Tibial artery (tissue), 4 donors: ENCODE data around the gene GBE1.

ENCODE experiments used
- DNase-seq, 2 donors: peaks; one replicate each; pipeline ENCODE4 v3.0.0-alpha.2; 2019
- H3K27ac ChIP-seq, 2 donors: fragments of 200-600 bp; sonication (generic) in 1 of 2; 1 replicate in 1 of 2; 2 replicates in 1 of 2; pipeline ENCODE4 v1.5.1; 2018 to 2019; ENCODE audit warnings: mild to moderate bottlenecking in 1 of 2
- H3K27me3 ChIP-seq, 2 donors: fragments of 200-600 bp; sonication (generic) in 1 of 2; one replicate each; pipeline versions ENCODE4 v1.5.1 to v1.6.0; 2016 to 2019
- H3K36me3 ChIP-seq, 3 donors: fragments of 200-600 bp; sonication (generic) in 2 of 3; one replicate each; pipeline ENCODE4 v1.5.1; 2016 to 2019; ENCODE audit warnings: mild to moderate bottlenecking in 2 of 3
- H3K4me1 ChIP-seq, 4 donors: fragments of 200-600 bp; sonication (generic) in 2 of 4; 1 replicate in 3 of 4; 2 replicates in 1 of 4; pipeline ENCODE4 v1.5.1; 2016 to 2019
- H3K4me3 ChIP-seq, 2 donors: fragments of 200-600 bp; sonication (generic) in 1 of 2; 1 replicate in 1 of 2; 2 replicates in 1 of 2; pipeline ENCODE4 v1.5.1; 2018 to 2019; ENCODE audit warnings: mild to moderate bottlenecking in 2 of 2
- H3K9me3 ChIP-seq, 3 donors: fragments of 200-600 bp; sonication (generic) in 1 of 3; one replicate each; pipeline ENCODE4 v1.5.1; 2016 to 2019
- CTCF ChIP-seq, 2 experiments: fragments of 200-600 bp in 1 of 2; fragments of 450-650 bp in 1 of 2; IDR thresholded peaks; one replicate each; pipeline ENCODE4 v1.5.1; 2017 to 2019; ENCODE audit warnings: antibody characterized with exemption in 2 of 2, mild to moderate bottlenecking in 1 of 2, moderate library complexity in 1 of 2
- intact Hi-C: fragments of 100-400 bp; cut with DNase I; formaldehyde crosslinking; loops from one replicate; pipeline ENCODE4 v1.15.0; 2023; ENCODE audit warnings: low total_unique reads

Gene GBE1

GRCh38 chr3:81451611-81452010, 309.8 kb downstream of the GBE1 start:
- DNase-seq = no peak
- no peak overlapping the region for H3K4me3 ChIP-seq
- no peaks in the 10 kb centered on the region for H3K27me3 ChIP-seq
- peaks cover 0 to 3% (median 0%) of the 10 kb centered on the region in 3 donors for H3K9me3 ChIP-seq
- TF ChIP-seq CTCF (IDR thresholded peaks at IDR 0.05) = no peak
- H3K4me1 ChIP-seq = peaks cover 0 to 9% (median 2%) of the 10 kb centered on the region in 4 donors
- H3K27ac ChIP-seq = no peak overlapping the region
- intact Hi-C loops = no loop called here
- H3K36me3 ChIP-seq = no peaks in the 10 kb centered on the region

GRCh38 chr3:81451140-81451539, 310.3 kb downstream of the GBE1 start:
- H3K36me3 ChIP-seq = no peaks in the 10 kb centered on the region
- TF ChIP-seq CTCF (IDR thresholded peaks at IDR 0.05) = no peak
- H3K4me3 ChIP-seq = no peak overlapping the region
- H3K27ac ChIP-seq = no peak overlapping the region
- H3K4me1 ChIP-seq = peaks cover 0 to 9% (median 2%) of the 10 kb centered on the region in 4 donors
- peaks cover 0 to 3% (median 0%) of the 10 kb centered on the region in 3 donors for H3K9me3 ChIP-seq
- H3K27me3 ChIP-seq = no peaks in the 10 kb centered on the region
- intact Hi-C loops = no loop called here
- DNase-seq = no peak

- H3K4me3 ChIP-seq = no peak overlapping the region
- peaks cover 0 to 33% (median 17%) of the 10 kb centered on the region in 4 donors for H3K4me1 ChIP-seq
- H3K27ac ChIP-seq = no peak overlapping the region
- no peaks in the 10 kb centered on the region for H3K9me3 ChIP-seq
- DNase-seq = no peak
- TF ChIP-seq CTCF (IDR thresholded peaks at IDR 0.05) = no peak
- H3K36me3 ChIP-seq = no peaks in the 10 kb centered on the region
- no peaks in the 10 kb centered on the region for H3K27me3 ChIP-seq
- intact Hi-C loops = no loop called here
These were observed 314.6 kb downstream of the GBE1 start for GRCh38 chr3:81446806-81447205.

- Histone ChIP-seq H3K36me3 (no peaks in the 10 kb centered on the region), H3K4me1 (peaks cover 0 to 25% (median 15%) of the 10 kb centered on the region in 4 donors), H3K27me3 (no peaks in the 10 kb centered on the region), H3K27ac (no peak overlapping the region), H3K4me3 (no peak overlapping the region), H3K9me3 (no peaks in the 10 kb centered on the region)
- intact Hi-C loops = no loop called here
- DNase-seq = no peak
- TF ChIP-seq CTCF (IDR thresholded peaks at IDR 0.05) = no peak
These were observed 315.7 kb downstream of the GBE1 start for GRCh38 chr3:81445712-81446111.

GRCh38 chr3:81444817-81445460, 316.5 kb downstream of the GBE1 start:
- intact Hi-C loops = no loop called here
- DNase-seq = no peak
- Histone ChIP-seq H3K27ac (no peak overlapping the region), H3K36me3 (no peaks in the 10 kb centered on the region), H3K4me1 (peaks cover 0 to 25% (median 15%) of the 10 kb centered on the region in 4 donors), H3K27me3 (no peaks in the 10 kb centered on the region), H3K9me3 (no peaks in the 10 kb centered on the region), H3K4me3 (no peak overlapping the region)
- TF ChIP-seq CTCF (IDR thresholded peaks at IDR 0.05) = no peak
